HG03442 (cell line): Measurements from ENCODE around the gene ATRX.
"Not testable (repeated sequence)": the region's sequence is repeated elsewhere in the genome, so short reads cannot be mapped to it uniquely, and the experiment has no call there.

Source experiments
- ATAC-seq: cut with Tn5 transposase; IDR thresholded peaks from one replicate; pipeline ENCODE4 v1.9.1; 2021; ENCODE audit warnings: mild to moderate bottlenecking, moderate library complexity; ENCODE audit not compliant: unreplicated experiment

Gene ATRX

GRCh38 chrX:77635373-77635772, 150.6 kb downstream of the ATRX start:
- no peak for ATAC-seq

- no peak for ATAC-seq
Measured at GRCh38 chrX:77628294-77629025, 157.6 kb downstream of the ATRX start.

- no peak for ATAC-seq
Measured at GRCh38 chrX:77622672-77623071, 163.3 kb downstream of the ATRX start.

GRCh38 chrX:77622233-77622632, 163.8 kb downstream of the ATRX start:
- no peak for ATAC-seq

- not testable (repeated sequence) for ATAC-seq
Measured at GRCh38 chrX:77621453-77621852, 164.6 kb downstream of the ATRX start.

- no peak for ATAC-seq
Measured at GRCh38 chrX:77617206-77617605, 168.8 kb downstream of the ATRX start.

- no peak for ATAC-seq
Measured at GRCh38 chrX:77603635-77604336, 182.2 kb downstream of the ATRX start.

GRCh38 chrX:77597511-77597910, 188.5 kb downstream of the ATRX start:
- ATAC-seq: no peak

- ATAC-seq: no peak
Measured at GRCh38 chrX:77597090-77597489, 188.9 kb downstream of the ATRX start.

- ATAC-seq: no peak
Measured at GRCh38 chrX:77595848-77596247, 190.2 kb downstream of the ATRX start.

GRCh38 chrX:77572322-77572721, 213.7 kb downstream of the ATRX start:
- no peak for ATAC-seq

- ATAC-seq: no peak
Measured at GRCh38 chrX:77565278-77565677, 220.7 kb downstream of the ATRX start.

GRCh38 chrX:77564823-77565222, 221.2 kb downstream of the ATRX start:
- ATAC-seq: no peak

- no peak for ATAC-seq
Measured at GRCh38 chrX:77561372-77561771, 224.6 kb downstream of the ATRX start.

- ATAC-seq: no peak
Measured at GRCh38 chrX:77556276-77556675, 229.7 kb downstream of the ATRX start.

- ATAC-seq: no peak
Measured at GRCh38 chrX:77548751-77549150, 237.3 kb downstream of the ATRX start.

GRCh38 chrX:77539778-77540177, 246.2 kb downstream of the ATRX start:
- not testable (repeated sequence) for ATAC-seq

- not testable (repeated sequence) for ATAC-seq
Measured at GRCh38 chrX:77531261-77531660, 254.8 kb downstream of the ATRX start.

GRCh38 chrX:77528034-77528433, 258.0 kb downstream of the ATRX start:
- ATAC-seq: no peak

- no peak for ATAC-seq
Measured at GRCh38 chrX:77527233-77528001, 258.6 kb downstream of the ATRX start.

- ATAC-seq: no peak
Measured at GRCh38 chrX:77519765-77520164, 266.3 kb downstream of the ATRX start.

- no peak for ATAC-seq
Measured at GRCh38 chrX:77514177-77514576, 271.8 kb downstream of the ATRX start.
